GM23338 (cell line): ENCODE measurements around the gene HOXB3.
"Not testable (repeated sequence)": the region's sequence is repeated elsewhere in the genome, so short reads cannot be mapped to it uniquely, and the experiment has no call there.

Source experiments
- CREB1 ChIP-seq: fragments of 250-450 bp; sonication (Bioruptor Pico); IDR thresholded peaks from 2 replicates; pipeline ENCODE4 v1.5.0; 2020; ENCODE audit warnings: low read depth, mild to moderate bottlenecking, moderate library complexity
- EZH2 ChIP-seq: fragments of 200-600 bp; sonication (generic); IDR thresholded peaks from one replicate; pipeline ENCODE4 v1.8.0; 2017; ENCODE audit warnings: antibody characterized with exemption, mild to moderate bottlenecking, low read depth; ENCODE audit not compliant: unreplicated experiment
- EZH2phosphoT487 ChIP-seq: fragments of 200-600 bp; sonication (generic); IDR thresholded peaks from one replicate; pipeline ENCODE4 v1.8.1; 2018; ENCODE audit warnings: antibody characterized with exemption; ENCODE audit not compliant: unreplicated experiment
- JUNB ChIP-seq: IDR thresholded peaks from one replicate; pipeline ENCODE4 v1.6.1; 2016; ENCODE audit warnings: antibody characterized with exemption; ENCODE audit not compliant: unreplicated experiment
- POLR2AphosphoS5 ChIP-seq: IDR thresholded peaks from 2 replicates; pipeline ENCODE4 v1.6.1; 2016; ENCODE audit warnings: antibody characterized with exemption, low read depth
- STAT1 ChIP-seq: IDR thresholded peaks from one replicate; pipeline ENCODE4 v1.6.1; 2016; ENCODE audit warnings: antibody characterized with exemption; ENCODE audit not compliant: unreplicated experiment
- TF ChIP-seq, protein P1 (sequence below), 2 experiments: fragments of 200-600 bp in 1 of 2; sonication (generic) in 1 of 2; conservative IDR thresholded peaks; 2 replicates each; pipeline versions ENCODE4 v1.5.1 to v1.6.1; 2016 to 2017; ENCODE audit warnings: antibody characterized with exemption in 2 of 2, low read depth in 2 of 2, mild to moderate bottlenecking in 2 of 2, moderate library complexity in 1 of 2
- TF ChIP-seq, protein P2 (sequence below): IDR thresholded peaks from one replicate; pipeline ENCODE4 v1.6.1; 2018; ENCODE audit warnings: antibody characterized with exemption; ENCODE audit not compliant: unreplicated experiment

DNA sequence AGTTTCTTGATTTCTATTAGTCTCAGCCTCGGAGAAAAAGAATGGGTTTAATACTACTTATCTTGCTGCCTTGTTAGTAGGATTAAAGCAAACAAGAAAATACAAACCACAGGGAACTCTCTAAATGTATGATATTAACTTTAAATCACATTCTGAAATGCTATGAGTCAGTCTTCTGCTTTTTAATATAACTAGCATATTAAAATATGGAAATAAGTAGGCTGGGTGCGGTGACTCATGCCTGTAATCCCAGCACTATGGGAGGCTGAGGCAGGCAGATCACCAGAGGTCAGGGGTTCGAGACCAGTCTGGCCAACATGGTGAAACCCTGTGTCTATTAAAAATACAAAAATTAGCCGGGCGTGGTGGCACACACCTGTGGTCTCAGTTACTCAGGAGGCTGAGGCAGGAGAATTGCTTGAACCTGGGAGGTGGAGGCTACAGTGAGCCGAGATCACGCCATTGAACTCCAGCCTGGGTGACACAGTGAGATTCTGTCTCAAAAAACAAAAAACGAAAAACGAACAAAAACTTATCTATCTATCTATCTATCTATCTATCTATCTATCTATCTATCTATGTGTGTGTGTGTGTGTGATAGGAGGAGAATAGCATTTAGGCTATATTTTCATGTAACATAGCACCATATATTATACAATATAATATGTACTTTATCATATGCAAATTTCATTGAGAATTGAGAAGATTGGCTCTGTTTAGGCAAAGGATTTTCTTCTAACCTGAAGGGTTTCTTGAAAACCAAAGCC, 54.1 kb downstream of the HOXB3 start:
- TF ChIP-seq POLR2AphosphoS5; EZH2phosphoT487; EZH2; JUNB; CREB1 (CRISPR knock-in tag); STAT1: not testable (repeated sequence)
- TF ChIP-seq, protein P1, sequence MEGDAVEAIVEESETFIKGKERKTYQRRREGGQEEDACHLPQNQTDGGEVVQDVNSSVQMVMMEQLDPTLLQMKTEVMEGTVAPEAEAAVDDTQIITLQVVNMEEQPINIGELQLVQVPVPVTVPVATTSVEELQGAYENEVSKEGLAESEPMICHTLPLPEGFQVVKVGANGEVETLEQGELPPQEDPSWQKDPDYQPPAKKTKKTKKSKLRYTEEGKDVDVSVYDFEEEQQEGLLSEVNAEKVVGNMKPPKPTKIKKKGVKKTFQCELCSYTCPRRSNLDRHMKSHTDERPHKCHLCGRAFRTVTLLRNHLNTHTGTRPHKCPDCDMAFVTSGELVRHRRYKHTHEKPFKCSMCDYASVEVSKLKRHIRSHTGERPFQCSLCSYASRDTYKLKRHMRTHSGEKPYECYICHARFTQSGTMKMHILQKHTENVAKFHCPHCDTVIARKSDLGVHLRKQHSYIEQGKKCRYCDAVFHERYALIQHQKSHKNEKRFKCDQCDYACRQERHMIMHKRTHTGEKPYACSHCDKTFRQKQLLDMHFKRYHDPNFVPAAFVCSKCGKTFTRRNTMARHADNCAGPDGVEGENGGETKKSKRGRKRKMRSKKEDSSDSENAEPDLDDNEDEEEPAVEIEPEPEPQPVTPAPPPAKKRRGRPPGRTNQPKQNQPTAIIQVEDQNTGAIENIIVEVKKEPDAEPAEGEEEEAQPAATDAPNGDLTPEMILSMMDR (conservative IDR thresholded peaks at IDR 0.05; ENCODE audit: low read depth in 2 of 2), result not testable (repeated sequence)
- TF ChIP-seq, protein P2, sequence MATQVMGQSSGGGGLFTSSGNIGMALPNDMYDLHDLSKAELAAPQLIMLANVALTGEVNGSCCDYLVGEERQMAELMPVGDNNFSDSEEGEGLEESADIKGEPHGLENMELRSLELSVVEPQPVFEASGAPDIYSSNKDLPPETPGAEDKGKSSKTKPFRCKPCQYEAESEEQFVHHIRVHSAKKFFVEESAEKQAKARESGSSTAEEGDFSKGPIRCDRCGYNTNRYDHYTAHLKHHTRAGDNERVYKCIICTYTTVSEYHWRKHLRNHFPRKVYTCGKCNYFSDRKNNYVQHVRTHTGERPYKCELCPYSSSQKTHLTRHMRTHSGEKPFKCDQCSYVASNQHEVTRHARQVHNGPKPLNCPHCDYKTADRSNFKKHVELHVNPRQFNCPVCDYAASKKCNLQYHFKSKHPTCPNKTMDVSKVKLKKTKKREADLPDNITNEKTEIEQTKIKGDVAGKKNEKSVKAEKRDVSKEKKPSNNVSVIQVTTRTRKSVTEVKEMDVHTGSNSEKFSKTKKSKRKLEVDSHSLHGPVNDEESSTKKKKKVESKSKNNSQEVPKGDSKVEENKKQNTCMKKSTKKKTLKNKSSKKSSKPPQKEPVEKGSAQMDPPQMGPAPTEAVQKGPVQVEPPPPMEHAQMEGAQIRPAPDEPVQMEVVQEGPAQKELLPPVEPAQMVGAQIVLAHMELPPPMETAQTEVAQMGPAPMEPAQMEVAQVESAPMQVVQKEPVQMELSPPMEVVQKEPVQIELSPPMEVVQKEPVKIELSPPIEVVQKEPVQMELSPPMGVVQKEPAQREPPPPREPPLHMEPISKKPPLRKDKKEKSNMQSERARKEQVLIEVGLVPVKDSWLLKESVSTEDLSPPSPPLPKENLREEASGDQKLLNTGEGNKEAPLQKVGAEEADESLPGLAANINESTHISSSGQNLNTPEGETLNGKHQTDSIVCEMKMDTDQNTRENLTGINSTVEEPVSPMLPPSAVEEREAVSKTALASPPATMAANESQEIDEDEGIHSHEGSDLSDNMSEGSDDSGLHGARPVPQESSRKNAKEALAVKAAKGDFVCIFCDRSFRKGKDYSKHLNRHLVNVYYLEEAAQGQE, result not testable (repeated sequence)
